G401.6 (cell line): Measurements from ENCODE around the gene CTTNBP2NL.

Experiments
- FAIRE-seq: peaks from 2 replicates; lab custom pipeline; 2012; peaks lifted over from hg19 to GRCh38; lab: Jason Lieb, UNC

Gene CTTNBP2NL

GRCh38 chr1:112508278-112509004 lies 112.4 kb downstream of the CTTNBP2NL start, which contains the start of gene WNT2B:
TSS of gene WNT2B (plus strand) at chr1:112508965. CDS start at chr1:112509263, 298 bp downstream.
- FAIRE-seq = no peak

- no peak for FAIRE-seq
Measured at GRCh38 chr1:112509005-112509659, 113.1 kb downstream of the CTTNBP2NL start.

GRCh38 chr1:112509660-112510178 lies 113.7 kb downstream of the CTTNBP2NL start:
- no peak for FAIRE-seq

GRCh38 chr1:112510340-112510739 lies 114.3 kb downstream of the CTTNBP2NL start:
- no peak for FAIRE-seq
